Measurements from ENCODE around the gene BICC1.

Gene BICC1

DNA sequence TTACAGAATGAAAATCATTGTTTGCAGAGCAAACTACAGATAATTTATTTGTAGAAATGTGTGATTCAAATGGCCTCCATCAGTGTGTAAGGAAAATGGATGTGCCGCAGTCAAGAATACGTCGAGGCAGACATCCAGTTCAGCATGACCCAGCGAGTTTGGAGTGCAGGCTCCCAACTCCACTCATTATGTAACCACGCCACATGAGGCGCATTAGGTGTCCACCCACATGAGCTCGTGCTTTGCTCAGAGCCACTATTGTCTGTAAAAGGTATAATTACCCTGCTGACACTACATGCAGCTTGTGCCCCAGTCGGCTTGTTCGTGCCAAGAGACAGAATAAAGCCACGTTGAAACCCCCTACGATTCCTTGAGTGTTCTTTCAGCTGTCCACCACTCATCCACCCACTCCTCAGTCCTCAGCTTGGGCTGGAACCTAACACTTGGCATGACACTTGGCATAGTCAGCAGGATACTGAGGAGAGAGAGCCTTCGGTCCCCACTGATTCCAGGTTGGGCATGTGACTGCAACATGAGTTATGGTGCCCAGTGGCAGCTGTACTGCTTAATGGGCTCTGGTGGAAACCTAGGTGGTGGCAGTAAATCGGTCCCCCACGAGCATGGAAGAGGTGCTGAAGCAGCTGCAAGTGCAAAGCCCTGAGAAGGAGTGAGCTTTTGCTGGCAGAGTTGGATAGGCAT, 102.7 kb downstream of the BICC1 start:
- no peaks in the 10 kb centered on the region for H3K27me3 ChIP-seq (ENCODE audit: control insufficient read depth in 1 of 2, insufficient read depth in 2 of 2, low read length in 2 of 2)
- no peak overlapping the region for H3K27ac ChIP-seq (ENCODE audit: low read depth, low read length)
- H3K4me1 ChIP-seq (ENCODE audit: control insufficient read depth in 1 of 2, insufficient read depth in 2 of 2, low read length in 2 of 2): no peaks in the 10 kb centered on the region
- H3K36me3 ChIP-seq (ENCODE audit: control insufficient read depth in 1 of 2, insufficient read depth in 2 of 2, low read length in 2 of 2): no peaks in the 10 kb centered on the region
- H3K4me3 ChIP-seq (ENCODE audit: low read depth in 1 of 2, low read length in 2 of 2): no peak overlapping the region
- H3K9ac ChIP-seq (ENCODE audit: low read depth in 1 of 2, low read length in 2 of 2): no peak overlapping the region
- H3K9me3 ChIP-seq (ENCODE audit: control insufficient read depth in 1 of 2, low read length in 2 of 2): no peaks in the 10 kb centered on the region

DNA sequence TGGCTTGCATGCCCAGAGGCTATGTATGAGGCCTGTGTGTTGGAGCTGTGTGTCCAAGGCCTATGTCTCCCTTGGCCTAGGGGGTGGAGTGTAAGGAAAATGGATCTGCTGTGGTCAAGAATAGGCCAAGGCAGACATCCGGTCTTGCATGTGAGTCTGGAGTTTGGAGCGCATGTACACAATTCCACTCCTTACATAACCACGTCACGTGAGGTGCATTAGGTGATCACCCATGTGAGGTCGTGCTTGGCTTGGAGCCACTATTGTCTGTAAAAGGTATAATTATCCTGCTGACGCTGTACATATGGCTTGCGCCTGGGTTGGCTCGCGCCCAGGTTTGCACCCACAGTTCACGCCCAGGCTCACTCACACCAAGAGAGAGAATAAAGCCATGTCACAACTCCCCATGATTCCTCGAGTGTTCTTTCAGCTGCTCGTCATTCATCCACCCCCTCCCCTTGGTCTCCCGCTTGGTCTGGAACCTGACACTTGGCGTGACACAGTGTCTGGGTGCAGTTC, 105.5 kb downstream of the BICC1 start:
- Histone ChIP-seq H3K36me3 (ENCODE audit: control insufficient read depth in 1 of 2, insufficient read depth in 2 of 2, low read length in 2 of 2) (no peaks in the 10 kb centered on the region), H3K27me3 (ENCODE audit: control insufficient read depth in 1 of 2, insufficient read depth in 2 of 2, low read length in 2 of 2) (no peaks in the 10 kb centered on the region), H3K9me3 (ENCODE audit: control insufficient read depth in 1 of 2, low read length in 2 of 2) (no peaks in the 10 kb centered on the region), H3K4me3 (ENCODE audit: low read depth in 1 of 2, low read length in 2 of 2) (no peak overlapping the region), H3K9ac (ENCODE audit: low read depth in 1 of 2, low read length in 2 of 2) (no peak overlapping the region), H3K4me1 (ENCODE audit: control insufficient read depth in 1 of 2, insufficient read depth in 2 of 2, low read length in 2 of 2) (no peaks in the 10 kb centered on the region), H3K27ac (ENCODE audit: low read depth, low read length) (no peak overlapping the region)

DNA sequence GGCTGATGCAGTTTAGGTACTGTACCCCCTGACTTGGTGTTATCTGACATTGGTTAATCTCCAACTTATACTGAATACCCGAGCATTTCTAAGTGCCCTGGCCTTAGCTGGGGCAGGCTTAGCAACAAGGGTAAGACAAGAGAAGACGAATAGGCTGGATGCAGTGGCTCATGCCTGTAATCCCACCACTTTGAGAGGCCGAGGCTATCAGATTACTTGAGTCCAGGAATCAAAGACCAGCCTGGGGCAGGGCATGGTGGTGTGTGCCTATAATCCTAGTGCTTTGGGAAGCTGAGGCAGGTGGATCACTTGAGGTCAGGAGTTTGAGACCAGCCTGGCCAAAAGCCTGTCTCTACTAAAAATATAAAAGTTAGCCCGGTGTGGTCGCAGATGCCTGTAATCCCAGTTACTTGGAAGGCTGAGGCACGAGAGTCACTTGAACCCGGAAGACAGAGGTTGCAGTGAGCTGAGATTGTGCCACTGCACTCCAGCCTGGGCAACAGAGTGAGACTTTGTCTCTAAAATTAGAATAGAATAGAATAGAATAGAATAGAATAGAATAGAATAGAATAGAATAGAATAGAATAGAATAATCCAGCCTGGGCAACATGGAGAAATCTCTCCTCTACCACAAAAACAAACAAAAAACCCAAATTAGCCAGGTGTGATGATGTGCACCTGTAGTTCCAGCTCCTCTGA, 108.9 kb downstream of the BICC1 start:
- H3K9me3 ChIP-seq (ENCODE audit: control insufficient read depth in 1 of 2, low read length in 2 of 2): no peaks in the 10 kb centered on the region
- no peak overlapping the region for H3K4me3 ChIP-seq (ENCODE audit: low read depth in 1 of 2, low read length in 2 of 2)
- no peaks in the 10 kb centered on the region for H3K4me1 ChIP-seq (ENCODE audit: control insufficient read depth in 1 of 2, insufficient read depth in 2 of 2, low read length in 2 of 2)
- H3K27ac ChIP-seq (ENCODE audit: low read depth, low read length): no peak overlapping the region
- H3K9ac ChIP-seq (ENCODE audit: low read depth in 1 of 2, low read length in 2 of 2): no peak overlapping the region
- H3K36me3 ChIP-seq (ENCODE audit: control insufficient read depth in 1 of 2, insufficient read depth in 2 of 2, low read length in 2 of 2): no peaks in the 10 kb centered on the region
- no peaks in the 10 kb centered on the region for H3K27me3 ChIP-seq (ENCODE audit: control insufficient read depth in 1 of 2, insufficient read depth in 2 of 2, low read length in 2 of 2)

DNA sequence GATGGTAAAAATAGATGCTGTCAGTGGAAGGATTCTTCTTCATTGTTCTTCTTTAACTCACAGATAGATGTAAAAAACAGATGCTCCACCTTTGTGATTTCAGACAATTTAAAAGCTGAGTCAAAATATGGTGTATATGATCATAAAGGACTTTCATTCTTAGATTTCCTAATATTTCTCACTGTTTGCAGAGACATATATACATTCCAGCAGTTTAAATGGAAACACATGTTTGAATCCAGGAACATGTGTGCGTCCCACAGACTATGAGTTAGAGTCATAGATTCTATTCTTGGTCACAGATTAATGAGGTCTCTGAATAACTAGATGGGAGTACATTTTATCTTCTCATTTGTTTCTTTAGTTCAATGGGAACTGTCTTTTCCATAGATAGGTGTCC, 109.6 kb downstream of the BICC1 start:
- H3K4me1 ChIP-seq (ENCODE audit: control insufficient read depth in 1 of 2, insufficient read depth in 2 of 2, low read length in 2 of 2): no peaks in the 10 kb centered on the region
- H3K27ac ChIP-seq (ENCODE audit: low read depth, low read length): no peak overlapping the region
- H3K4me3 ChIP-seq (ENCODE audit: low read depth in 1 of 2, low read length in 2 of 2): no peak overlapping the region
- no peaks in the 10 kb centered on the region for H3K36me3 ChIP-seq (ENCODE audit: control insufficient read depth in 1 of 2, insufficient read depth in 2 of 2, low read length in 2 of 2)
- no peak overlapping the region for H3K9ac ChIP-seq (ENCODE audit: low read depth in 1 of 2, low read length in 2 of 2)
- H3K27me3 ChIP-seq (ENCODE audit: control insufficient read depth in 1 of 2, insufficient read depth in 2 of 2, low read length in 2 of 2): no peaks in the 10 kb centered on the region
- no peaks in the 10 kb centered on the region for H3K9me3 ChIP-seq (ENCODE audit: control insufficient read depth in 1 of 2, low read length in 2 of 2)

DNA sequence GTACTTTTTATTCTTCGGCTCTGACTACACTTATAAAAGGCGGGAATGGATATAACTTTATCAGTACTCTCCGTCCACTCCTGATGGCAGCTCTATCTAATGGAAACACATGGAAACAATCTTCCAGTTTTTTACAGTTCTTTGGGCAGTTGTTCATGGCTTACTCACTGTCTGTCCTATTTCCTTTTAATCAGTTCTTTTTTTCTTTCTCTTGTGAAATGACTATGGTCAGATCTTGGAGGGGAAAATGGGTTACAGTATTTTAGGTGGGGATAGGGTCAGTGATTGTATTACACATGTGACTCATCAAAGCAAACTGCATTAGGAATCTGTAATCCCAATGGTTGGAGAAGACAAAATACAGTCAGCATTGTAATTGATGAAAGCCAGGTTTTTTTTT, 112.4 kb downstream of the BICC1 start:
- Histone ChIP-seq H3K27ac (ENCODE audit: low read depth, low read length) (no peak overlapping the region), H3K36me3 (ENCODE audit: control insufficient read depth in 1 of 2, insufficient read depth in 2 of 2, low read length in 2 of 2) (no peaks in the 10 kb centered on the region), H3K9ac (ENCODE audit: low read depth in 1 of 2, low read length in 2 of 2) (no peak overlapping the region), H3K4me1 (ENCODE audit: control insufficient read depth in 1 of 2, insufficient read depth in 2 of 2, low read length in 2 of 2) (no peaks in the 10 kb centered on the region), H3K27me3 (ENCODE audit: control insufficient read depth in 1 of 2, insufficient read depth in 2 of 2, low read length in 2 of 2) (no peaks in the 10 kb centered on the region), H3K9me3 (ENCODE audit: control insufficient read depth in 1 of 2, low read length in 2 of 2) (no peaks in the 10 kb centered on the region), H3K4me3 (ENCODE audit: low read depth in 1 of 2, low read length in 2 of 2) (no peak overlapping the region)

DNA sequence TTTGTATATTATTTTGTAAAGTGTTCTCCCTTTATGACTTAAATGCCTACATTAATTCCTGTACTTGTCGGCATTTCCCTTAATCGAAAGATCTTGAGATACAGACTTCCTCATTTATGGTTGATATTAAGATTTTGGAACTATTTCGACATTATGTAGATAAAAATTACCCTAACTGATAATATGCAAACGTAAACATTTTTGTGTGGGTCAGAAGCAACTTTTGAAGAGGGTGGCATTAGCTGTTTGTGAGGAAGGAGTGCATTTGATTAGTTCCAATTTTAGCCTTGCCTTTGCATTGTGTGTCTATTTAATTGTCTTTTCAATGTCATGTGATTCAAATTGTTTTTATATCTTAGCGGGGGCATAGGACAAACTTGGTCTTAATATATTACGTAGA, 114.7 kb downstream of the BICC1 start:
- H3K9ac ChIP-seq (ENCODE audit: low read depth in 1 of 2, low read length in 2 of 2): no peak overlapping the region
- H3K9me3 ChIP-seq (ENCODE audit: control insufficient read depth in 1 of 2, low read length in 2 of 2): no peaks in the 10 kb centered on the region
- no peaks in the 10 kb centered on the region for H3K4me1 ChIP-seq (ENCODE audit: control insufficient read depth in 1 of 2, insufficient read depth in 2 of 2, low read length in 2 of 2)
- H3K4me3 ChIP-seq (ENCODE audit: low read depth in 1 of 2, low read length in 2 of 2): no peak overlapping the region
- H3K36me3 ChIP-seq (ENCODE audit: control insufficient read depth in 1 of 2, insufficient read depth in 2 of 2, low read length in 2 of 2): no peaks in the 10 kb centered on the region
- H3K27ac ChIP-seq (ENCODE audit: low read depth, low read length): no peak overlapping the region
- no peaks in the 10 kb centered on the region for H3K27me3 ChIP-seq (ENCODE audit: control insufficient read depth in 1 of 2, insufficient read depth in 2 of 2, low read length in 2 of 2)

DNA sequence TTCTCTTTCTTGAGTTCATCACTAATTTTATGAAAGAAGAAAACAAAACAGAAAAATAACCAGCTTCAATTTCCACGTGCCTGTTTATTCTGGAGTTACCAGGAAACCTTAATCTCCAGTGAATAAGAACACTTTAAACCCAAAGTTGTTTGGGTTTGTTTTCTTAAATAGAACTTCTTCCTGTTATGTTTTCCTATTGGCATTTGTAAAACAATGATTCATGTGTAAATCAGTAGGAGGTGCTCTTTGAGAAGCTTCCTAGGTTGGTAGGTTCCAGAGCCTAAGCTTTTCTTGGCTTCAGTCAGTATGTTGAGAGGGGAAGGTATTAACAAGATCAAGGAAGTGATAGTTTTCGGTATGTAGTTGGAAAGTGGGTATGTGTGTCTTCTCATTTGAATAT, 119.0 kb downstream of the BICC1 start:
- no peaks in the 10 kb centered on the region for H3K36me3 ChIP-seq (ENCODE audit: control insufficient read depth in 1 of 2, insufficient read depth in 2 of 2, low read length in 2 of 2)
- no peak overlapping the region for H3K9ac ChIP-seq (ENCODE audit: low read depth in 1 of 2, low read length in 2 of 2)
- no peak overlapping the region for H3K27ac ChIP-seq (ENCODE audit: low read depth, low read length)
- no peak overlapping the region for H3K4me3 ChIP-seq (ENCODE audit: low read depth in 1 of 2, low read length in 2 of 2)
- H3K27me3 ChIP-seq (ENCODE audit: control insufficient read depth in 1 of 2, insufficient read depth in 2 of 2, low read length in 2 of 2): no peaks in the 10 kb centered on the region
- H3K9me3 ChIP-seq (ENCODE audit: control insufficient read depth in 1 of 2, low read length in 2 of 2): no peaks in the 10 kb centered on the region
- H3K4me1 ChIP-seq (ENCODE audit: control insufficient read depth in 1 of 2, insufficient read depth in 2 of 2, low read length in 2 of 2): no peaks in the 10 kb centered on the region

DNA sequence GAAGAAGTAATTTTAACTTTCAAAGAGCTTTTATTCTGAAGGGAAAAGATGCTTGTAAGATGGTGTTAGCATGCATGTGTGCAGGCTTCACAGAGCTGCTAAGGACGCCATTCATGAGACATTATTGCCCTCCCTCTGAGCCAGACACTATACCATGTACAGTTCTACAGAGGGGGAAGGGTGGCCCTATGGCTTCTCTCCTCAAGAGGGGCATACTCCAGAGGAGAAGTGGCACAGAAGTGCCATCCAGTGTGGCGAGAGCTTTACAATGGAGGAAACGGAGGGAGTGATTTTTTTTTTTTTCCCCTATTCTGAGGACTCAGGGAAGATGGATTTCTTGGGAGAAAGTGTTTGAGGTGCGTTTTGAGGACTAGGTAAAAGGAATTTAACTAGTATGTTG, 119.5 kb downstream of the BICC1 start:
- no peaks in the 10 kb centered on the region for H3K27me3 ChIP-seq (ENCODE audit: control insufficient read depth in 1 of 2, insufficient read depth in 2 of 2, low read length in 2 of 2)
- H3K27ac ChIP-seq (ENCODE audit: low read depth, low read length): no peak overlapping the region
- H3K9ac ChIP-seq (ENCODE audit: low read depth in 1 of 2, low read length in 2 of 2): no peak overlapping the region
- no peaks in the 10 kb centered on the region for H3K4me1 ChIP-seq (ENCODE audit: control insufficient read depth in 1 of 2, insufficient read depth in 2 of 2, low read length in 2 of 2)
- H3K4me3 ChIP-seq (ENCODE audit: low read depth in 1 of 2, low read length in 2 of 2): no peak overlapping the region
- no peaks in the 10 kb centered on the region for H3K9me3 ChIP-seq (ENCODE audit: control insufficient read depth in 1 of 2, low read length in 2 of 2)
- no peaks in the 10 kb centered on the region for H3K36me3 ChIP-seq (ENCODE audit: control insufficient read depth in 1 of 2, insufficient read depth in 2 of 2, low read length in 2 of 2)

DNA sequence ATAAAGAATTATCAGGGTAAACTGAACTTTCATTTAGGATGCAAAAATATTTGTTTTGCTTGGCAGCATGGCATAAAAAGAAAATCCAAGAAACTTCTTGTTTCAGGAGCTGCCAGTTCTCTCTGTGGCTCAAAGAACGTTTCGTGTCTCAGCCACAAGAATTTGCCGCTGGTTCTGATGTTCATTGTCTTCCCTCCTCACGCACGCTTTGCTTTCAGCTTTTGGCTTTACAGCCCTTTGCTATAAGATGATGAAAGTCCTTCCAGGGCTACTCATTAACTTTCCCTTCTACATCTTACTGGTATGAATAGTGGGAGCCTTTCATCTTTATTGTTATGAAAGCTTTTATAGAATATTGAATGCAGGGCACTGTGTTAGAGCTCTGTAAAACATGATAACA, 124.7 kb downstream of the BICC1 start:
- H3K27ac ChIP-seq (ENCODE audit: low read depth, low read length): no peak overlapping the region
- no peaks in the 10 kb centered on the region for H3K4me1 ChIP-seq (ENCODE audit: control insufficient read depth in 1 of 2, insufficient read depth in 2 of 2, low read length in 2 of 2)
- no peak overlapping the region for H3K4me3 ChIP-seq (ENCODE audit: low read depth in 1 of 2, low read length in 2 of 2)
- no peaks in the 10 kb centered on the region for H3K9me3 ChIP-seq (ENCODE audit: control insufficient read depth in 1 of 2, low read length in 2 of 2)
- H3K36me3 ChIP-seq (ENCODE audit: control insufficient read depth in 1 of 2, insufficient read depth in 2 of 2, low read length in 2 of 2): no peaks in the 10 kb centered on the region
- no peak overlapping the region for H3K9ac ChIP-seq (ENCODE audit: low read depth in 1 of 2, low read length in 2 of 2)
- H3K27me3 ChIP-seq (ENCODE audit: control insufficient read depth in 1 of 2, insufficient read depth in 2 of 2, low read length in 2 of 2): no peaks in the 10 kb centered on the region

DNA sequence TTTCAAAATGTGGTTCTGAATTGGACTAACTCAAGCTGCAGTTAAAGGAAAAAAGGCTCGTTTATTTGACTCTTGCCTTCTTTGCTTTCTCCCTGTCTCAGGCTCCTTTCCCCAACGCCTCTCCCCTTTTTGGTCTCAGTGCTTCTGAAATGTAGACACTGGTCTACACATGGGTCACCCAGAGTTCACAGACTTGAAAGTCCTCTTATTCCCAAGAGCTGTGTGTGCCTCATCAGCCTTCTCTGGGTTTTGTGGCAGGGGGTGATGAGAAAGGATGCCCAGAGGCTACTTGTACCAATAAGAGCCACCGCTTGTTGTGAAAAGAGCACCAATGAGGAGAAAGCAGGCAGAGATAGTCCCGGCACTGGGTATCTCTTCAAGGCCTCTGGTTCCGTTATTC, 125.7 kb downstream of the BICC1 start:
- H3K9ac ChIP-seq (ENCODE audit: low read depth in 1 of 2, low read length in 2 of 2): no peak overlapping the region
- H3K9me3 ChIP-seq (ENCODE audit: control insufficient read depth in 1 of 2, low read length in 2 of 2): no peaks in the 10 kb centered on the region
- H3K27me3 ChIP-seq (ENCODE audit: control insufficient read depth in 1 of 2, insufficient read depth in 2 of 2, low read length in 2 of 2): no peaks in the 10 kb centered on the region
- no peaks in the 10 kb centered on the region for H3K36me3 ChIP-seq (ENCODE audit: control insufficient read depth in 1 of 2, insufficient read depth in 2 of 2, low read length in 2 of 2)
- no peak overlapping the region for H3K4me3 ChIP-seq (ENCODE audit: low read depth in 1 of 2, low read length in 2 of 2)
- H3K4me1 ChIP-seq (ENCODE audit: control insufficient read depth in 1 of 2, insufficient read depth in 2 of 2, low read length in 2 of 2): no peaks in the 10 kb centered on the region
- H3K27ac ChIP-seq (ENCODE audit: low read depth, low read length): no peak overlapping the region

Data from duodenal mucosa (tissue), 2 donors.